K562 (cell line): Measurements from ENCODE around the gene RIMBP3C. TPM values are rescaled to one million over a fixed set of nuclear protein-coding genes. Genes with fewer than 3 reads are reported as not detected.

Experiments
- CBX8 ChIP-seq: fragments of 200-600 bp; sonication (generic); IDR thresholded peaks from 2 replicates; pipeline ENCODE4 v1.6.1; 2012; ENCODE audit warnings: borderline replicate concordance, mixed run types, low read depth, mild to moderate bottlenecking, moderate library complexity, mixed read lengths, low read length, control low read depth, inconsistent platforms; ENCODE audit not compliant: poor library complexity, severe bottlenecking; ENCODE audit errors: extremely low read depth
- CHD1 ChIP-seq: fragments of 200-600 bp; sonication (generic); IDR thresholded peaks from one replicate; pipeline ENCODE4 v1.6.1; 2012; ENCODE audit warnings: mild to moderate bottlenecking, moderate library complexity, low read length, inconsistent platforms
- CHD2 ChIP-seq: IDR thresholded peaks from 2 replicates; pipeline ENCODE4 v1.6.1; 2011; ENCODE audit warnings: low read depth, low read length
- ELF4 ChIP-seq: fragments of 450-650 bp; formaldehyde crosslinking; IDR thresholded peaks from 2 replicates; pipeline ENCODE4 v1.4.0; 2022; ENCODE audit warnings: missing genetic modification characterization
- HCFC1 ChIP-seq: IDR thresholded peaks from 2 replicates; pipeline ENCODE4 v1.6.1; 2012; ENCODE audit warnings: low read depth, low read length, improper control_type of control experiment
- MYC ChIP-seq, 2 experiments: fragments of 250-450 bp in 1 of 2; sonication (Bioruptor Pico) in 1 of 2; IDR thresholded peaks; 2 replicates each; pipeline versions ENCODE4 v1.5.1 to v1.6.1; 2012 to 2021; ENCODE audit warnings: low read depth in 2 of 2, borderline replicate concordance in 1 of 2, improper control_type of control experiment in 1 of 2, low read length in 1 of 2, mild to moderate bottlenecking in 1 of 2, moderate library complexity in 1 of 2
- POLR2AphosphoS5 ChIP-seq: IDR thresholded peaks from 2 replicates; pipeline ENCODE4 v1.6.1; 2011; ENCODE audit warnings: mild to moderate bottlenecking, low read depth, low read length, moderate library complexity; ENCODE audit not compliant: control insufficient read depth, insufficient read depth
- PURB ChIP-seq: sonication (generic); formaldehyde crosslinking; IDR thresholded peaks from 2 replicates; pipeline ENCODE4 v1.9.0; 2021; ENCODE audit warnings: low read depth, mild to moderate bottlenecking, missing genetic modification reagents
- RBBP5 ChIP-seq: fragments of 200-600 bp; sonication (generic); IDR thresholded peaks from 2 replicates; pipeline ENCODE4 v1.6.1; 2012; ENCODE audit warnings: borderline replicate concordance, mild to moderate bottlenecking, low read length, control low read depth, inconsistent platforms; ENCODE audit not compliant: insufficient read depth, poor library complexity, severe bottlenecking
- RBM22 ChIP-seq: fragments of 200-400 bp; formaldehyde crosslinking; IDR thresholded peaks from 2 replicates; pipeline ENCODE4 v1.6.1; 2018; ENCODE audit warnings: low read length, low read depth; ENCODE audit not compliant: poor library complexity, severe bottlenecking
- RUNX1 ChIP-seq: sonication (generic); IDR thresholded peaks from 2 replicates; pipeline ENCODE4 v1.6.1; 2016; ENCODE audit warnings: antibody characterized with exemption, low read depth
- SETDB1 ChIP-seq: IDR thresholded peaks from one replicate; pipeline ENCODE4 v1.6.1; 2012; ENCODE audit warnings: low read length, control low read depth, inconsistent platforms
- SLC30A9 ChIP-seq: fragments of 250-450 bp; sonication (Bioruptor Pico); IDR thresholded peaks from 2 replicates; pipeline ENCODE4 v1.8.0; 2022; ENCODE audit warnings: mild to moderate bottlenecking, moderate library complexity
- SMAD3 ChIP-seq: fragments of 450-650 bp; formaldehyde crosslinking; conservative IDR thresholded peaks from 2 replicates; pipeline ENCODE4 v1.4.0; 2020; ENCODE audit warnings: mild to moderate bottlenecking
- STAG1 ChIP-seq: sonication (generic); formaldehyde crosslinking; IDR thresholded peaks from 2 replicates; pipeline ENCODE4 v1.5.0; 2020; ENCODE audit warnings: missing genetic modification reagents, borderline replicate concordance
- TCF7L2 ChIP-seq: fragments of 150-350 bp; IDR thresholded peaks from 2 replicates; pipeline ENCODE4 v1.6.1; 2016; ENCODE audit warnings: low read depth, mild to moderate bottlenecking, low read length, moderate library complexity
- ZNF174 ChIP-seq: fragments of 250-450 bp; sonication (Bioruptor Pico); IDR thresholded peaks from 2 replicates; pipeline ENCODE4 v1.4.0; 2020; ENCODE audit warnings: mild to moderate bottlenecking
- ZNF282 ChIP-seq: sonication (generic); formaldehyde crosslinking; IDR thresholded peaks from 2 replicates; pipeline ENCODE4 v1.8.1; 2023; ENCODE audit warnings: missing genetic modification reagents
- ZNF324 ChIP-seq: fragments of 250-450 bp; sonication (Bioruptor Pico); IDR thresholded peaks from 2 replicates; pipeline ENCODE4 v1.4.0; 2020; ENCODE audit warnings: mild to moderate bottlenecking
- ZNF445 ChIP-seq: fragments of 250-450 bp; sonication (Bioruptor Pico); IDR thresholded peaks from 2 replicates; pipeline ENCODE4 v1.4.0; 2020; ENCODE audit warnings: low read depth, mild to moderate bottlenecking, moderate library complexity
- ZNF583 ChIP-seq: fragments of 250-450 bp; sonication (Bioruptor Pico); IDR thresholded peaks from 2 replicates; pipeline ENCODE4 v1.4.0; 2020
- polyA plus RNA-seq, 8 experiments: library from polyadenylated mRNA; depleted of rRNA in 4 of 8; stranded (reverse) in 5 of 8; unstranded in 3 of 8; fragments of >200 nt; fragmentation: Nextera tagmentation in 2 of 8; fragmentation: Illumina TruSeq in 1 of 8; extraction: Ambion mirVana in 2 of 8; extraction: Trizol in 1 of 8; gene quantifications; 2 replicates each; pipeline versions ENCODE4 v1.2.1 to v1.2.3, GENCODE V29; 2011 to 2014; ENCODE audit warnings: inconsistent platforms in 1 of 8, missing spikeins in 1 of 8
- total RNA-seq, 7 experiments: library from RNA; depleted of rRNA in 6 of 7; stranded (reverse); fragments of >200 nt in 6 of 7; fragmentation: Illumina TruSeq in 2 of 7; extraction: Trizol in 2 of 7; gene quantifications; 2 replicates each; pipeline versions ENCODE4 v1.2.1 to v1.2.3, GENCODE V29; 2011 to 2021; ENCODE audit warnings: low replicate concordance in 1 of 7
- TF ChIP-seq, protein P1 (sequence below): fragments of 450-650 bp; formaldehyde crosslinking; IDR thresholded peaks from 2 replicates; pipeline ENCODE4 v1.4.0; 2022; ENCODE audit warnings: missing genetic modification characterization
- TF ChIP-seq, protein P2 (sequence below): fragments of 450-650 bp; IDR thresholded peaks from 2 replicates; pipeline ENCODE4 v1.6.1; 2016
- TF ChIP-seq, protein P3 (sequence below): fragments of 250-450 bp; sonication (Bioruptor Pico); IDR thresholded peaks from 2 replicates; pipeline ENCODE4 v1.8.0; 2021; ENCODE audit warnings: mild to moderate bottlenecking, moderate library complexity

Gene RIMBP3C
- total and polyA plus RNA-seq, 9 of the 15 experiments (the other 6 are each of a cell fraction or from before 2014, with no cell fraction given), result 0.09 to 0.98 (median 0.17) TPM; not detected in 2

DNA sequence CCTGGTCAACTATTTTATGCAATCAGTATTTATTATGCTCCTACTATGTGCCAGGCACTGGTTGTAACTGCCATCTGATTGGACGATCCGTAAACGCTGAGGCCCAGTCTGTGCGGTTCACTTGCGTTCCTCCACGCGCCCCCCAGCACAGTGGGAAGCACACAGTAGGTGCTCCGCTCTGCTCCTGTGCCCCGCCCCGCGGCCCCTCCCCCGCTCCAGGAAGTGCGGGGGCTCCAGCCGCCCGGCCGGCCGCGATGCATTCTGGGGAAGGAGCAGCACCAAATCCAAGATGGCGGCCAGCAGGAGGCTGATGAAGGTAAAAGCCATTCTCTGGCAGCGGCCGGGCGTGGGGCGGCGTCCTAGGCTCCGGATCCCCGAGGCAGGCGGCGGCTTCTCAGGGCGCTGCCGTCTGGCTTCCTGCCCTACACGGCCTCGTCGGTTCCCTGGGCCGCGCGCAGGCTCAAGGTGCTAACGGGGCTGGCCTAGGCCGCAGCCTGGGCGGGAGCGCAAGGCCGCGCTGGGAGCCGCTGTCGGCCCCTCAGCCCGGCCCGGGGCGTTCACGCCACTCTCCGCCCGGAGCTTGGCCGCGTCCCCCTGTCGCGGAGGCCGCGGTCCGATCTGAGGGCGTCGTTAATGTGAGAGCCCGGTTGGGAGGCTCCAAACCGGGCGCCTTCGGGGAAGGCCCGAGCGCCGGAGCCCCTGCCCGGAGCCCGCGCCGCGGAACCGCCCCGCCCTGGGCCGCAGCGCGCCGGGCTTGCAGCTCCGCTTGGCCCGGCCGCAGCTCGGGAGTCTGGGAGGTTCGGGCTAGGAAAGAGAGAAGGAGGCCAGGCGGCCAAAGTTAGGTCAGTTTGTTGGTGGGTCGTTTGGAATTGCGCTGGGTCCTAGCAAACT lies 16.4 kb upstream of the RIMBP3C start, which contains the start of gene UBE2L3 (continued):
- no peak for TF ChIP-seq RUNX1
- TF ChIP-seq HCFC1, result peak; percentile 84
- TF ChIP-seq, protein P1, sequence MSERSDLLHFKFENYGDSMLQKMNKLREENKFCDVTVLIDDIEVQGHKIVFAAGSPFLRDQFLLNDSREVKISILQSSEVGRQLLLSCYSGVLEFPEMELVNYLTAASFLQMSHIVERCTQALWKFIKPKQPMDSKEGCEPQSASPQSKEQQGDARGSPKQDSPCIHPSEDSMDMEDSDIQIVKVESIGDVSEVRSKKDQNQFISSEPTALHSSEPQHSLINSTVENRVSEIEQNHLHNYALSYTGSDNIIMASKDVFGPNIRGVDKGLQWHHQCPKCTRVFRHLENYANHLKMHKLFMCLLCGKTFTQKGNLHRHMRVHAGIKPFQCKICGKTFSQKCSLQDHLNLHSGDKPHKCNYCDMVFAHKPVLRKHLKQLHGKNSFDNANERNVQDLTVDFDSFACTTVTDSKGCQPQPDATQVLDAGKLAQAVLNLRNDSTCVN (CRISPR knock-in tag), result no peak
- peak; percentile 87 for TF ChIP-seq SMAD3 (CRISPR knock-in tag)
- no peak for TF ChIP-seq ZNF282 (CRISPR knock-in tag)
- peak; percentile 85 for TF ChIP-seq ZNF583
- peak; percentile 33 for TF ChIP-seq ZNF445
- no peak for TF ChIP-seq TCF7L2
- no peak for TF ChIP-seq PURB (CRISPR knock-in tag)
- TF ChIP-seq CHD2, result peak; percentile 80
- TF ChIP-seq RBBP5, result peak; percentile 99
- TF ChIP-seq SLC30A9, result no peak
- peak; percentile 95 for TF ChIP-seq RBM22
- TF ChIP-seq POLR2AphosphoS5, result no peak
- TF ChIP-seq CHD1, result peak; percentile 100
- TF ChIP-seq ZNF174 (CRISPR knock-in tag), result peak; percentile 82
- peak; percentile 96 for TF ChIP-seq SETDB1
- peak; percentile 94 for TF ChIP-seq MYC (IDR thresholded peaks at IDR 0.05; ENCODE audit: low read depth, low read length)
- no peak for TF ChIP-seq MYC (CRISPR knock-in tag; IDR thresholded peaks at IDR 0.05; ENCODE audit: borderline replicate concordance, low read depth)
- peak; percentile 97 for TF ChIP-seq ELF4
- TF ChIP-seq, protein P2, sequence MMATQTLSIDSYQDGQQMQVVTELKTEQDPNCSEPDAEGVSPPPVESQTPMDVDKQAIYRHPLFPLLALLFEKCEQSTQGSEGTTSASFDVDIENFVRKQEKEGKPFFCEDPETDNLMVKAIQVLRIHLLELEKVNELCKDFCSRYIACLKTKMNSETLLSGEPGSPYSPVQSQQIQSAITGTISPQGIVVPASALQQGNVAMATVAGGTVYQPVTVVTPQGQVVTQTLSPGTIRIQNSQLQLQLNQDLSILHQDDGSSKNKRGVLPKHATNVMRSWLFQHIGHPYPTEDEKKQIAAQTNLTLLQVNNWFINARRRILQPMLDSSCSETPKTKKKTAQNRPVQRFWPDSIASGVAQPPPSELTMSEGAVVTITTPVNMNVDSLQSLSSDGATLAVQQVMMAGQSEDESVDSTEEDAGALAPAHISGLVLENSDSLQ, result no peak
- TF ChIP-seq CBX8, result no peak
- no peak for TF ChIP-seq STAG1 (CRISPR knock-in tag)
- TF ChIP-seq, protein P3, sequence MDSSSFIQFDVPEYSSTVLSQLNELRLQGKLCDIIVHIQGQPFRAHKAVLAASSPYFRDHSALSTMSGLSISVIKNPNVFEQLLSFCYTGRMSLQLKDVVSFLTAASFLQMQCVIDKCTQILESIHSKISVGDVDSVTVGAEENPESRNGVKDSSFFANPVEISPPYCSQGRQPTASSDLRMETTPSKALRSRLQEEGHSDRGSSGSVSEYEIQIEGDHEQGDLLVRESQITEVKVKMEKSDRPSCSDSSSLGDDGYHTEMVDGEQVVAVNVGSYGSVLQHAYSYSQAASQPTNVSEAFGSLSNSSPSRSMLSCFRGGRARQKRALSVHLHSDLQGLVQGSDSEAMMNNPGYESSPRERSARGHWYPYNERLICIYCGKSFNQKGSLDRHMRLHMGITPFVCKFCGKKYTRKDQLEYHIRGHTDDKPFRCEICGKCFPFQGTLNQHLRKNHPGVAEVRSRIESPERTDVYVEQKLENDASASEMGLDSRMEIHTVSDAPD (CRISPR knock-in tag), result no peak
- TF ChIP-seq ZNF324 (CRISPR knock-in tag), result peak; percentile 67
